HG03045 (cell line): Measurements from ENCODE around the gene KTN1.

Experiments
- ATAC-seq: cut with Tn5 transposase; IDR thresholded peaks from one replicate; pipeline ENCODE4 v1.9.1; 2021; ENCODE audit warnings: mild to moderate bottlenecking, moderate library complexity; ENCODE audit not compliant: unreplicated experiment

KTN1 gene

DNA sequence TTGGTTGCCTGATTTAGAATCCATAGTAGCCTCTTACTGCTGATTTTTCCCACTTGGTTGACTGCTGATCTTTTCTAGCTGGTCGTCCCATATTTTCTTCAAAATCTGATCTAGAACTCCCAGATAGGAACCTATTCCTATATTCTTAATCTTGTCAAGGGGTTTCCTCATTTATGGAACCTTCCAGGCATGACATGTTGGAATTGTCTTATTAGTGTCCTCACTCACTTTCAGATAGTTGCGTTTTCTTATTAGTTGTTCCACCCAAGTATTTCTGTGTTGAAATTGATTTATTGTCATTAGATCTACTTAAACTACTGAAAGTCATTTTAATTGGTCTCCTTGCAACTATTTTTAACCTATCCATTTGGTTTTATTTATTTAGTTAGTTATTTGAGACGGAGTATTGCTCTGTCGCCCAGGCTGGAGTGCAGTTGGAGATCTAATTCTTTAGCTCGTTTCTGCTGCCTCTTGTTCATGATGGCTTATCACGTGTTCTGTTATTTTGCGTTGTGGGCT, 25.0 kb downstream of the KTN1 start:
- no peak for ATAC-seq

- no peak for ATAC-seq
These were observed 25.8 kb downstream of the KTN1 start for GRCh38 chr14:55605793-55606192.

GRCh38 chr14:55607386-55607785, 27.4 kb downstream of the KTN1 start:
- ATAC-seq = no peak

DNA sequence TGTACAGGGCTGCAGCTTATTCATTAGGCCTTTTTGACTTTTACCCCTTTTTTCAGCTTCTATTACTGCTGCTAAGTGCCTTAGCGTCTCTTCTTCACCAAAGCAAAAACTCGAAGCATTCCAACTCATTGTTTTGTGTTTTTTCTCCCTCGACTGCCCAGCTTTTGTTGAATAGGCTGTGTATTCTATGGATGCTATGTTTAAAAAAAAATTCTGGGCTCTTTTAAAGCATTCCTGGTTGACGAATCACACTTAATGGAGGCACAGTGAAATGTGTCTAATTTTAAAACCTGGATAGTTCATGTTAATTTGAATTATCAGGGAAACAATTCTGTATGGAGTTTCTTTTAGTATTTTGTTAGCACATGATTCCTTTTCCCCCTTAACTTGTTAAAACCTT, 29.7 kb downstream of the KTN1 start:
- no peak for ATAC-seq

- no peak for ATAC-seq
These were observed 30.8 kb downstream of the KTN1 start for GRCh38 chr14:55610713-55611370.

GRCh38 chr14:55611859-55612258, 31.9 kb downstream of the KTN1 start:
- no peak for ATAC-seq

- ATAC-seq = no peak
These were observed 34.3 kb downstream of the KTN1 start for GRCh38 chr14:55614304-55614703.

DNA sequence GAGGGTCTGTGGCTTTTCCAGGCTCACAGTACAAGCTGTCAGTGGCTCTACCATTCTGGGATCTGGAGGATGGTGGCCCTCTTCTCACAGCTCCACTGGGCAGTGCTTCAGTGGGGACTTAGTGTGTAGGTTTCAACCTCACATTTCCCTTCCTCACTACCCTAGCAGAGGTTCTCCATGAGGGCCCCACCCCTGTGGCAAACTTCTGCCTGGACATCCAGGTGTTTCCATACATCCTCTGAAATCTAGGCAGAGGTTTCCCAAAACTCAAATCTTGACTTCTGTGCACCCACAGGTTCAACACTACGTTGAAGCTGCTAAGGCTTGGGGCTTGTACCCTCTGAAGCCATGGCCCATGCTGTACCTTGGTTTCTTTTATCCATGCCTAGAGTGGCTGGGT, 40.3 kb downstream of the KTN1 start:
- no peak for ATAC-seq

DNA sequence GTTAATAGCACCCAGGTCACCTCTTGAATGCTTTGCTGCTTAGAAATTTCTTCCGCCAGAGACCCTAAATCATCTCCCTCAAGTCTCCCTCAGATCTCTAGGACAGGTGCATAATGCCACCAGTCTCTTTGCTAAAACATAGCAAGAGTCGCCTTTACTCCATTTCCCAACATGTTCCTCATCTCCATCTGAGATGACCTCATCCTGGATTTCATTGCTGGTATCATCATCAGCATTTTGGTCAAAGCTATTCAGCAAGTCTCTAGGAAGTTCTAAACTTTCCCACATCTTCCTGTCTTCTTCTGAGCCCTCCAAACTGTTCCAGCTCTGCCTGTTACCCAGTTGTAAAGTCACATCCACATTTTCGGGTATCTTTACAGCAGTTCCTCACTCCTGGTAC, 41.0 kb downstream of the KTN1 start:
- ATAC-seq = no peak

GRCh38 chr14:55621391-55621790, 41.4 kb downstream of the KTN1 start:
- no peak for ATAC-seq

DNA sequence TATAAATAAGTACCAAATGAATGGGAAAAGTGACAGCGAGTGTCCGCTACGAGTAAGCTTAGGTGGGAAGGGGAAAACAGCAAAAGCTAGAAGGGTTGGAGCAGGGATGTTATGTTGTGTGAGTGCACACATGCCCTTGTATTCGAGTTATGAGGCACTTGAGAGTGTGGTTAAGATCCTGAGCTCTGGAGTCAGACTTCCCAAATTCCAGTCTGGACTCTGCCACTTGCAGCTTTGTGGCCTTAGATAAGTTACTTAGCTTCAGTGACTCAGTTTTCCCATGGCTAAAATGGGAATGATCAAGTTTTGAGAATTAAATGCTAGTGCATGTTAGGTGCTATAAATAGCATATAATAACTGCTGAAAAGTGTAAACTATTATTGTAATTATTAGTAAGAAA, 44.9 kb downstream of the KTN1 start:
- no peak for ATAC-seq

- no peak for ATAC-seq
These were observed 45.5 kb downstream of the KTN1 start for GRCh38 chr14:55625481-55625880.

DNA sequence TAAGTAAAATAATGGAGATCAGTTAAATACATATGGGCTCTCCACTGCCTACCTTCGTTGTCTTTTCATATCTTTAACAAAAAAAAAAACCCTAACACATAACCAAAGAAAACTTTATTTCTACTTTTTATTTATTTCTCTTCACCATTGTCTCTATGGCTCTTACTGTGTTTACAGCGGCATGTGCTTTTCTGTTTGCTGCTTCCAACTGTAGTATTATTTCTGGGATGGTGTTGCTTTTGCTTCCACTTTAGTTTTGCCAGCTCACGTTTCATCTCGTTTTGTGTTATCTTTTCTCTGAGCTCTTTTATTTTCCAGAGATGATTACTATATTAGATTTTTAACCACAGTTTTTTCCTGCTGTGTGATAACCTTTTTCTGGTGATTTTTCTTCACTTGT, 46.1 kb downstream of the KTN1 start:
- ATAC-seq = no peak

GRCh38 chr14:55628426-55628825, 48.4 kb downstream of the KTN1 start:
- no peak for ATAC-seq

DNA sequence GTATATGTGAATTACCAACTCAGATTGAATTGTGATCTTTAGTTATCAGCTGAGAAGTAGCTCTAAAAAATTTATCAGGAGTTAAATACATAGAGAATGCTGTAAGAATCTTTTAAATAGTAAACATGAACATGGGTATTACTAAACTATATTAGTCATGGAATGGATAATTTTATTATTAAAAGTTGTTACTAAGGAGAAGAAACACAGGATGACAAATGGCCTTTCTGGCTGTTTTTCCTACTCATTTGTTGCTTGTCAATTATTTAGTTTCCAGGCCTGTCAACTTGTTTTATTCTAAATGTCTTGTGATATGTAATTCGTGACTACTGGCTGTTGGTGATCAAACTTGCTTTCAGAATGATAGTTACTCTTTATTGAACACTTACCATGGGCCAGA, 58.7 kb downstream of the KTN1 start:
- no peak for ATAC-seq

- no peak for ATAC-seq
These were observed 61.3 kb downstream of the KTN1 start for GRCh38 chr14:55641290-55641689.

GRCh38 chr14:55641954-55642353, 61.9 kb downstream of the KTN1 start:
- ATAC-seq = no peak

DNA sequence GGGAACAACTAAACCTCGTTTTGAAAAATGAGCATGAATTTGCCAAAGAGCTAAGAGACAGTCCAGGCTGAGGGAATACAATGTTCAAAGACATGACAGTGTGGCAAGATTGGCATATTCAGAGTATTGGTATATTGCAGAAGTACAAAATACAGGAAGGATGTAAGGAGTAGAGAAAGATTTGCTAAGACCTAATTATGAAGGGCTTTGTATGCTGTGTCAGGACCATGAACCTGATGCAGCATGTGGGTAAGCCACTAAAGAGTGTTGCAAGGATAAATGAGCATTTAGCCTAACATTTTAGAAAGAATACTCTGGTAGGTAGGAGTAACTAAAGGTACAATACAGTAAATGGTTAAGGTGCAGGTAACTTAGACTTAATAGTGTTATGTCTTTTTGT, 65.1 kb downstream of the KTN1 start:
- ATAC-seq = no peak

GRCh38 chr14:55645845-55646832, 66.1 kb downstream of the KTN1 start:
- no peak for ATAC-seq

DNA sequence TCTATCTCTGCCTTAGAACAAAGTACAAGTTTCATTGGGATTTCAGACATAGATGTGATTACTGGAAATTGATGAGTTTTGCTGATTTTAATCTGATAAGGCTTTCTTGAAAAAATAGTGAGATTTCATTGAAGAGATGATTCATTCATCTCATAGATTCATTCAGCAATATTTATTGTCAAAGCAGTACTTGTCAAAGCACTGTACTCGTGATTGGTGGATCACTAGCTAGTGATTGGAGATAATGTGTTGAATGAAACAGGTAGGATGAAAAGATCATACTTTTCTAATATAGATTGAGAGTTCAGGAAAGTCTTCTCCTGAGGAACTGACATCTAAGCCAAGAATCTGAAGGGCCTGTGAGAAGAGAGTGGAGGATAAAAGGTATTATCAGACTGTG, 71.0 kb downstream of the KTN1 start:
- no peak for ATAC-seq

- no peak for ATAC-seq
These were observed 74.2 kb downstream of the KTN1 start for GRCh38 chr14:55654243-55654642.

GRCh38 chr14:55661029-55661428, 81.0 kb downstream of the KTN1 start:
- no peak for ATAC-seq
